HL-60 (cell line): Measurements from ENCODE around the gene TMEM89.

Experiments
- DNase-seq, 2 experiments: peaks; one replicate each; pipeline ENCODE4 v3.0.0-alpha.2; 2010 to 2020; ENCODE audit warnings: low read depth in 1 of 2, low spot score in 1 of 2
- H3K27ac ChIP-seq: fragments of 250-450 bp; sonication (Bioruptor Pico); replicated peaks from 2 replicates; pipeline ENCODE4 v1.5.1; 2020; ENCODE audit warnings: mild to moderate bottlenecking, moderate library complexity
- H3K27me3 ChIP-seq: fragments of 250-450 bp; sonication (Bioruptor Pico); 2 replicates; pipeline ENCODE4 v1.5.1; 2021; ENCODE audit warnings: mild to moderate bottlenecking, moderate library complexity; ENCODE audit not compliant: insufficient read depth, poor library complexity, severe bottlenecking
- H3K4me3 ChIP-seq: replicated peaks from 2 replicates; pipeline ENCODE4 v1.5.1; 2011; ENCODE audit warnings: mild to moderate bottlenecking, control low read depth, low read length; ENCODE audit not compliant: insufficient read depth
- GABPA ChIP-seq: IDR thresholded peaks from 2 replicates; pipeline ENCODE4 v1.6.1; 2012; ENCODE audit warnings: low read depth
- POLR2AphosphoS5 ChIP-seq: IDR thresholded peaks from 2 replicates; pipeline ENCODE4 v1.6.1; 2012; ENCODE audit warnings: low read depth
- REST ChIP-seq: IDR thresholded peaks from 2 replicates; pipeline ENCODE4 v1.6.1; 2012; ENCODE audit warnings: low read depth; ENCODE audit not compliant: insufficient replicate concordance
- SPI1 ChIP-seq: IDR thresholded peaks from 2 replicates; pipeline ENCODE4 v1.6.1; 2012; ENCODE audit warnings: low read depth, mild to moderate bottlenecking, borderline replicate concordance
- TF ChIP-seq, protein P1 (sequence below): IDR thresholded peaks from one replicate; pipeline ENCODE4 v1.5.1; 2011; ENCODE audit warnings: low read length, control low read depth, inconsistent platforms; ENCODE audit not compliant: insufficient read depth

TMEM89 gene

DNA sequence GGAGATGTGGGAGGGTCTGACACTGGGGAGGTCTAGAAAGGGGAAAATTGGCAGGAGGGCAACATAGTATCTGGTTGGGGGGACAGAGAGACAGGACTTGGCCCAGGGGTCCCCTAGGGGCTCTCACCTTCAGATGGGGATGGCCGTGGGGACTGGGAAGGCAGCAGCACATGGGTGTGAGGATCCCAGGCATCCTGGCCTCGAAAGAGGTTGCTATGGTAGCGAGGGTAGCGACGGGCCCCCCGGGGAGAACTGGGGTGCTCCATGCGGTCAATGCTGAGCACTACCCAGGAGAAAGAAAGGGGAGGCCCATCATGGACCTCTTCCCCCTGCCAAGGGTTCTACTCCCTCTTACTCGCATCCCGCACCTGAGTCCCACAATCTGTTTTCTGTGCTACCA lies 26.1 kb upstream of the TMEM89 start:
- no peaks in the 10 kb centered on the region for H3K27me3 ChIP-seq
- TF ChIP-seq, protein P1, sequence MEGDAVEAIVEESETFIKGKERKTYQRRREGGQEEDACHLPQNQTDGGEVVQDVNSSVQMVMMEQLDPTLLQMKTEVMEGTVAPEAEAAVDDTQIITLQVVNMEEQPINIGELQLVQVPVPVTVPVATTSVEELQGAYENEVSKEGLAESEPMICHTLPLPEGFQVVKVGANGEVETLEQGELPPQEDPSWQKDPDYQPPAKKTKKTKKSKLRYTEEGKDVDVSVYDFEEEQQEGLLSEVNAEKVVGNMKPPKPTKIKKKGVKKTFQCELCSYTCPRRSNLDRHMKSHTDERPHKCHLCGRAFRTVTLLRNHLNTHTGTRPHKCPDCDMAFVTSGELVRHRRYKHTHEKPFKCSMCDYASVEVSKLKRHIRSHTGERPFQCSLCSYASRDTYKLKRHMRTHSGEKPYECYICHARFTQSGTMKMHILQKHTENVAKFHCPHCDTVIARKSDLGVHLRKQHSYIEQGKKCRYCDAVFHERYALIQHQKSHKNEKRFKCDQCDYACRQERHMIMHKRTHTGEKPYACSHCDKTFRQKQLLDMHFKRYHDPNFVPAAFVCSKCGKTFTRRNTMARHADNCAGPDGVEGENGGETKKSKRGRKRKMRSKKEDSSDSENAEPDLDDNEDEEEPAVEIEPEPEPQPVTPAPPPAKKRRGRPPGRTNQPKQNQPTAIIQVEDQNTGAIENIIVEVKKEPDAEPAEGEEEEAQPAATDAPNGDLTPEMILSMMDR = no peak
- TF ChIP-seq REST = no peak
- no peak for TF ChIP-seq SPI1
- no peak for TF ChIP-seq GABPA
- TF ChIP-seq POLR2AphosphoS5 = no peak
- no peak for DNase-seq
- H3K27ac ChIP-seq = no peak overlapping the region
- H3K4me3 ChIP-seq = no peak overlapping the region

DNA sequence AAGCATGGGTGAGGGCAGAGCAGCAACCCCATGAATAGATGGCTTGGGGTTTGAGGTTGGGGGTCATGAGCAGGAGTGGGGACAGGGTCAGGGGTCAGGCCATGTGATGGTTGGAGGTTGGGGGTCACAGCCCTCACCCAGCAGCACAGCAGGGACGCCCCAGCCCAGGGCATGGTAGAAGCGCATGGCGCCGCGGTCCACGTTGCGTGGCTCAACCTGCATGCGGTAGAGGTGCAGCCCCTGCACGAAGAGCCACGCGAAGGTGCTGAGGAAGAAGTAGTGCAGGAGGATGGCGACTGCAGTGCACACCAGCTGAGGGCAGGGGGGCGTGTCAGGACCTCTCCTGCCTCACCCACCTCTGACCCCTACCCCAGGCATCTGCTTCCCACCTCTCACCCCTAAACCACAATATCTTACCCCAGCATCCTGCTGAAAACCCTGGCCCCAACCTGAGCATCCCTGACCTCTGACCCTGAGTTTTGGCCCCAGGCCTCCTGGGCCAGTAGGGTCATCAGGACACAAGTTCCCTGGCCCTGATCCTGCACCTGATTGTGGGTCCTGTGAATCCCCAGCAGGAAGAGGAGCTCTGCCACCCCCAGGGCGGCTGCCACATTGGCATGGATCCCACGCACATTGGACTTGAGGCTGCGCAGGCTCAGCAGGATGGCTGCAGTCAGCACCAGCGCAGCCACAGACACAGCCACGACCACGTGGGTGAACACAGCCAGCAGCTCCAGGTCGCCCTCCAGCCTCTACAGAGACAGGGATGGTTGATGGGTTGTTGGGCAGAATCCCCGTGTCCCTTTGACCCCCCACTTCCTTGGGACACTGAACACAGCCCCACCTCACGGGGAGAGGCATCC lies 23.6 kb upstream of the TMEM89 start:
- H3K27ac ChIP-seq = no peak overlapping the region
- no peak overlapping the region for H3K4me3 ChIP-seq
- no peak for TF ChIP-seq REST
- TF ChIP-seq, protein P1 = no peak
- H3K27me3 ChIP-seq = no peaks in the 10 kb centered on the region
- no peak for DNase-seq

- Histone ChIP-seq H3K27ac (no peak overlapping the region), H3K27me3 (no peaks in the 10 kb centered on the region), H3K4me3 (no peak overlapping the region)
- DNase-seq = no peak
- TF ChIP-seq REST (no peak), POLR2AphosphoS5 (no peak), GABPA (no peak), SPI1 (no peak)
- TF ChIP-seq, protein P1 = no peak
Measured at GRCh38 chr3:48642605-48643004, 21.0 kb upstream of the TMEM89 start.
